HEK293 (cell line): ENCODE results near the gene CCDC195.

Source experiments
- CTCF ChIA-PET: fragments of 350-600 bp; formaldehyde crosslinking; extraction: SDS; loops from one replicate; lab custom pipeline; 2021; ENCODE audit warnings: antibody characterized with exemption; lab: Yijun Ruan, JAX
- POLR2A ChIA-PET: fragments of 300-600 bp; formaldehyde crosslinking; extraction: SDS; loops from one replicate; lab custom pipeline; 2020; ENCODE audit warnings: antibody characterized with exemption, inconsistent platforms; lab: Yijun Ruan, JAX
- H3K27ac ChIP-seq: fragments of 200-500 bp; sonication (Bioruptor generic); 2 replicates; pipeline ENCODE4 v1.5.1; 2014; ENCODE audit warnings: low read depth, low read length, control low read depth, inconsistent platforms; ENCODE audit errors: extremely low read depth
- H3K36me3 ChIP-seq, 2 experiments: fragments of 200-500 bp in 1 of 2; sonication (Bioruptor generic) in 1 of 2; 1 replicate in 1 of 2; 2 replicates in 1 of 2; pipeline ENCODE4 v1.5.1; 2014 to 2017; ENCODE audit warnings: inconsistent platforms in 2 of 2, low read length in 2 of 2; ENCODE audit not compliant: control insufficient read depth in 2 of 2, insufficient read depth in 1 of 2
- H3K4me1 ChIP-seq: fragments of 200-500 bp; sonication (Bioruptor generic); 2 replicates; pipeline ENCODE4 v1.5.1; 2014; ENCODE audit warnings: mild to moderate bottlenecking, low read length, inconsistent platforms; ENCODE audit not compliant: control insufficient read depth, insufficient read depth
- H3K4me3 ChIP-seq: 2 replicates; pipeline ENCODE4 v1.5.1; 2011; ENCODE audit warnings: low read depth, mild to moderate bottlenecking, control low read depth, low read length, moderate library complexity
- H3K9me3 ChIP-seq: fragments of 200-500 bp; sonication (Bioruptor generic); 2 replicates; pipeline ENCODE4 v1.5.1; 2014; ENCODE audit warnings: low read depth, low read length, inconsistent platforms; ENCODE audit not compliant: control insufficient read depth, insufficient read depth
- GLI2 ChIP-seq: fragments of 450-650 bp; formaldehyde crosslinking; IDR thresholded peaks from 2 replicates; pipeline ENCODE4; 2017; ENCODE audit warnings: missing biosample characterization, missing genetic modification characterization, low read depth, borderline replicate concordance
- HOXA7 ChIP-seq: sonication (generic); formaldehyde crosslinking; IDR thresholded peaks from 2 replicates; pipeline ENCODE4 v1.8.1; 2022; ENCODE audit warnings: missing genetic modification reagents, borderline replicate concordance
- KLF8 ChIP-seq: fragments of 450-650 bp; formaldehyde crosslinking; IDR thresholded peaks from 2 replicates; pipeline ENCODE4 v1.5.1; 2016; ENCODE audit warnings: missing biosample characterization, missing genetic modification characterization
- SCRT1 ChIP-seq: fragments of 450-650 bp; formaldehyde crosslinking; IDR thresholded peaks from 2 replicates; pipeline ENCODE4 v1.5.1; 2016; ENCODE audit warnings: missing biosample characterization, missing genetic modification characterization, borderline replicate concordance
- SCRT2 ChIP-seq: fragments of 450-650 bp; formaldehyde crosslinking; IDR thresholded peaks from 2 replicates; pipeline ENCODE4 v1.5.1; 2016; ENCODE audit warnings: missing biosample characterization, missing genetic modification characterization
- SETDB1 ChIP-seq: IDR thresholded peaks from one replicate; pipeline ENCODE4 v1.6.1; 2017; ENCODE audit warnings: mild to moderate bottlenecking, low read length, moderate library complexity, mixed read lengths; ENCODE audit not compliant: insufficient read length
- TRIM28 ChIP-seq: IDR thresholded peaks from 2 replicates; pipeline ENCODE4 v1.6.1; 2011; ENCODE audit warnings: low read length, control low read depth, borderline replicate concordance
- ZFP69B ChIP-seq: fragments of 450-650 bp; formaldehyde crosslinking; IDR thresholded peaks from 2 replicates; pipeline ENCODE4 v1.5.1; 2016; ENCODE audit warnings: missing biosample characterization, missing genetic modification characterization
- ZIC2 ChIP-seq: fragments of 450-650 bp; formaldehyde crosslinking; IDR thresholded peaks from 2 replicates; pipeline ENCODE4 v1.5.1; 2016; ENCODE audit warnings: missing biosample characterization, missing genetic modification characterization
- ZNF157 ChIP-seq: fragments of 450-650 bp; formaldehyde crosslinking; IDR thresholded peaks from 2 replicates; pipeline ENCODE4 v1.5.1; 2016; ENCODE audit warnings: missing biosample characterization, missing genetic modification characterization
- ZNF18 ChIP-seq: fragments of 450-650 bp; formaldehyde crosslinking; IDR thresholded peaks from 2 replicates; pipeline ENCODE4 v1.5.1; 2016; ENCODE audit warnings: missing biosample characterization, missing genetic modification characterization
- ZNF223 ChIP-seq: fragments of 450-650 bp; formaldehyde crosslinking; IDR thresholded peaks from 2 replicates; pipeline ENCODE4 v1.5.1; 2016; ENCODE audit warnings: missing biosample characterization, missing genetic modification characterization
- ZNF248 ChIP-seq: fragments of 450-650 bp; formaldehyde crosslinking; IDR thresholded peaks from 2 replicates; pipeline ENCODE4 v1.5.1; 2017; ENCODE audit warnings: missing biosample characterization, missing genetic modification characterization
- ZNF292 ChIP-seq: fragments of 450-650 bp; formaldehyde crosslinking; IDR thresholded peaks from 2 replicates; pipeline ENCODE4 v1.5.1; 2016; ENCODE audit warnings: low read depth, missing biosample characterization, missing genetic modification characterization, borderline replicate concordance
- ZNF366 ChIP-seq: fragments of 450-650 bp; formaldehyde crosslinking; conservative IDR thresholded peaks from 2 replicates; pipeline ENCODE4 v1.5.1; 2016; ENCODE audit warnings: missing biosample characterization, missing genetic modification characterization
- ZNF404 ChIP-seq: fragments of 450-650 bp; formaldehyde crosslinking; IDR thresholded peaks from 2 replicates; pipeline ENCODE4 v1.5.1; 2017; ENCODE audit warnings: missing biosample characterization, missing genetic modification characterization
- ZNF514 ChIP-seq: fragments of 450-650 bp; formaldehyde crosslinking; IDR thresholded peaks from 2 replicates; pipeline ENCODE4 v1.5.1; 2016; ENCODE audit warnings: missing biosample characterization, missing genetic modification characterization
- ZNF529 ChIP-seq: fragments of 450-650 bp; formaldehyde crosslinking; IDR thresholded peaks from 2 replicates; pipeline ENCODE4 v1.5.1; 2017; ENCODE audit warnings: missing genetic modification characterization, missing biosample characterization; ENCODE audit not compliant: insufficient replicate concordance
- ZNF544 ChIP-seq: fragments of 450-650 bp; formaldehyde crosslinking; IDR thresholded peaks from 2 replicates; pipeline ENCODE4 v1.5.0; 2017; ENCODE audit warnings: missing biosample characterization, missing genetic modification characterization
- ZNF580 ChIP-seq: fragments of 450-650 bp; formaldehyde crosslinking; IDR thresholded peaks from 2 replicates; pipeline ENCODE4 v1.5.1; 2016; ENCODE audit warnings: missing biosample characterization, missing genetic modification characterization
- ZNF585B ChIP-seq: fragments of 450-650 bp; formaldehyde crosslinking; IDR thresholded peaks from 2 replicates; pipeline ENCODE4 v1.5.1; 2016; ENCODE audit warnings: missing biosample characterization, missing genetic modification characterization
- ZNF629 ChIP-seq: fragments of 450-650 bp; formaldehyde crosslinking; IDR thresholded peaks from 2 replicates; pipeline ENCODE4 v1.5.1; 2017; ENCODE audit warnings: missing biosample characterization, missing genetic modification characterization
- ZNF664 ChIP-seq: fragments of 450-650 bp; formaldehyde crosslinking; IDR thresholded peaks from 2 replicates; pipeline ENCODE4 v1.5.1; 2016; ENCODE audit warnings: missing biosample characterization, missing genetic modification characterization
- ZNF792 ChIP-seq: fragments of 450-650 bp; formaldehyde crosslinking; IDR thresholded peaks from 2 replicates; pipeline ENCODE4 v1.5.1; 2016; ENCODE audit warnings: missing biosample characterization, missing genetic modification characterization
- ZNF837 ChIP-seq: fragments of 450-650 bp; formaldehyde crosslinking; IDR thresholded peaks from 2 replicates; pipeline ENCODE4 v1.5.1; 2016; ENCODE audit warnings: missing biosample characterization, missing genetic modification characterization
- TF ChIP-seq, protein P1 (sequence below): fragments of 450-650 bp; formaldehyde crosslinking; IDR thresholded peaks from 2 replicates; pipeline ENCODE4 v1.5.1; 2017; ENCODE audit warnings: missing biosample characterization, missing genetic modification characterization

Gene CCDC195

DNA sequence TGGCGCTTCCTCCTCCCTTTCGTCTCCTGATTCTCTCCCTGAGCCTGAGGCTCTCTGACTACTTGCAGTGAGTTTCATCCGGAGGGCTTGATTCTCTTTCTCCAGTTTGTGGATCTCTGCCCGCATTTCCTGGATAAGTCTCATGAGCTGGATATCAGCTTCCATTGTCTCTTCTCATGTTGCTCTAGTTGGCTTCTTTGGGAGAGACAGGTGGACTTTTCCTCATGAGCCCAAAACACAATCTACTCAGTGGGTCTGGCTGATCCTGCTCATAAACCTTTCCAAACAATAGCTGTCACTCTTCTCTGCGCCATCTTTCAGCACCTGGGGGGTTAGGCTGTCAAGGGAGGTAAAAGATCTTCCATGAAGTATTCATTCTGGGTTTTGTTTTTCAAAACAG is at the start of gene CCDC195:
CCDC195 (minus strand) TSS at position 165 of the 400 bp plus-strand sequence; CDS start at position 165, 0 bp downstream.
- Histone ChIP-seq H3K27ac (no peak within 1 kb of the TSS), H3K36me3 (no peaks in the 10 kb centered on the region), H3K9me3 (no peaks in the 10 kb centered on the region), H3K4me1 (no peaks in the 10 kb centered on the region), H3K4me3 (no peak within 1 kb of the TSS)
- CTCF ChIA-PET, result no interaction called here
- TF ChIP-seq SCRT2 (tag by site-specific recombination) (no peak), ZNF580 (tag by site-specific recombination) (no peak), ZIC2 (tag by site-specific recombination) (no peak), SCRT1 (tag by site-specific recombination) (no peak), HOXA7 (CRISPR knock-in tag) (no peak), ZNF514 (tag by site-specific recombination) (no peak), GLI2 (tag by site-specific recombination) (no peak)
- POLR2A ChIA-PET, result no interaction called here

DNA sequence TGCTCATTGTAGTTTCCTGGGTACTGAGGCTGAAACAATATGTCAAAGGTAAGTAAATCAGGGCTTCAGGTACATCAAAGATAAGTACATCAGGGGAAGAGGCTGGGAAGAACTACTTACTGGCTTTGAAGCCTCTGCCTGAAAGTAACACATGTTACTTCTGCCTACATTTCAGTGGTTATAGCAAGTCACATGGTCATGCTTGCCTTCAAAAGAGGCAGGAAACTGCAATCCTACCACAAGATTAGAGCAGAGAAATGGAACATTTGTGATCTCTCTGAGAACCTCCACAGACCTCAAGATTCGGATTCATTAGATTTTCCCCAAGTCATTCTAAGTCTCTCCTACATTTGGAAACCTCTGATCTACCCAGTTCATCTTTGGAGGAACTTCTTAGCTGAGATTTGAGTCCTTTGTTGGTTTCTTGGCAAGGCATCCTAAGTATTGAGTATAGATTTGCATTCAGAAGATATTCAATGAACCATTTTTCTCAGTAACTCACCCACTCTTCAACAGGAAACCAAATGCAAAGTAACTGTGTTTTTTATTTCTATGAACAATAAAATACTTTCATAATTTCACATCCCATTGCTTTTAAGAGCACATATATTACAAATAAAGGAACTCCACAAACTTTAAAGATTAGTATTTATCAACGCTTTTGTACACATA is 48.5 kb upstream of the CCDC195 start:
- Histone ChIP-seq H3K36me3 (no peaks in the 10 kb centered on the region), H3K9me3 (no peaks in the 10 kb centered on the region), H3K4me3 (no peak overlapping the region), H3K4me1 (no peaks in the 10 kb centered on the region), H3K27ac (no peak overlapping the region)
- CTCF ChIA-PET, result no interaction called here
- TF ChIP-seq ZNF292 (tag by site-specific recombination) (no peak), ZFP69B (no peak)
- POLR2A ChIA-PET, result no interaction called here

DNA sequence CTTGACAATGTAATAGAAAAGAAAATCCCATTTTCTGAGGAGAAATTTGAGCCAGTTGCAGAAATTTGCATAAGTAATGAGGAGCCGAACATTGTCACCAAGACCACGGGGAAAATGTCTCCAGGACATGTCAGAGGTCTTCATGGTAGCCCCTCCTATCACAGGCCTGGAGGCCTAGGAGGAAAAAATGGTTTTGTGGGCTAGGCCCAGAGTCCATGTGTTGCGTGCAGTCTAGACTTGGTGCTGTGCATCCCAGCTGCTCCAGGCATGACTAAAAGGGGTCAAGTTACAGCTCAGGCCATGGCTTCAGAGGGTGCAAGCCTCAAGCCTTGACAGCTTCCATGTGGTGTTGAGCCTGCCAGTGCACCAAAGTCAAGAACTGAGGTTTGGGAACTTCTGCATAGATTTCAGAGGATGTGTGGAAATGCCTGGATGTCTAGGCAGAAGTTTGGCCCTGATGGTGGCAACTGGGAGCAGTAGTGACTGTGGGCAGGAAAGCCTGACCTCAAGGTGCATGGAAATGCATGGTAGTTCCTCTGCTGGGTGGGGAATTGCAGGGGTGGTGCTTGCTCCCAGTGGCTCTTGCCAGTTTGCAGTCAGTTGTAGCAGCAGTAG is 41.9 kb upstream of the CCDC195 start:
- H3K36me3 ChIP-seq, result no peaks in the 10 kb centered on the region
- POLR2A ChIA-PET, result no interaction called here

DNA sequence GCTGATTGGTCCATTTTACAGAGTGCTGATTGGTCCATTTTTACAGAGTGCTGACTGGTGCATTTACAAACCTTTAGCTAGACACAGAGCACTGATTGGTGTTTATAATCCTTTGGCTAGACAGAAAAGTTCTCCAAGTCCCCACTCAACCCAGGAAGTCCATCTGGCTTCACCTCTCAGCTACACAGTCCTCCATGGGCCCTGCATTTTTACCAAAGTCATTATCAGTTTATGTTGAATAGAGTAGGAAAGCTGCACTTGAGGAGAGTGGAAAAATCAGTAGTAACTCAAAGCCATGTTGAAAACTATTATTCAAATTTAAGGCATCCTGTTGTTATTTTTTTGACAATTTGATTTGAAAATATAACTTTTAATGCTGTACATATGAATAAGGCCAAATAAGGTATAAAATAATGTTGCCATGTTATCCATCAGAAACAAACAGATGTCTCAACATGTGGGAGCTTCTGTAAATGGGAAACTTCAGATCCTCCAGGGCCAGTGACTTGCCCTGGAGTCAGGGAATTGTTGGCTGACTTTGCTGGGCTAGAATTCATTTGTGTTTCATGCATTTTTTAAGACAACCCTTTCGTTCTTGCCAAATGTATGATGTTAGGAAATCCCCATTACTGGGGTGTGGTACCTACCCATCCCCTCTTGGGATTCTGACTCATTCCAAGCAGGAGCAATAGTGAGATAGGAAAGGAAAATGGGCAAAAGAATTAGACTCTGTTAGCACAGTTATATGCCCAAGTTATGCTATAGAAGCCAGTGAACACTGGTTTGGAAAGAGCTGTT is 37.8 kb upstream of the CCDC195 start:
- Histone ChIP-seq H3K9me3 (no peaks in the 10 kb centered on the region), H3K4me1 (no peaks in the 10 kb centered on the region), H3K4me3 (no peak overlapping the region), H3K27ac (no peak overlapping the region), H3K36me3 (no peaks in the 10 kb centered on the region)
- ChIA-PET CTCF (interaction anchor here (0.6 to 0.9 kb wide), 3 partner anchors 228 to 469 kb away, joined by 3 to 5 read pairs (median 3); no protein-coding TSS in a partner anchor), POLR2A (no interaction called here)
- no peak for TF ChIP-seq ZNF157 (tag by site-specific recombination)
- TF ChIP-seq ZNF544 (tag by site-specific recombination), result no peak
- TF ChIP-seq ZNF664 (tag by site-specific recombination), result no peak
- TF ChIP-seq ZNF223 (tag by site-specific recombination), result no peak
- TF ChIP-seq KLF8, result no peak
- TF ChIP-seq ZNF248 (tag by site-specific recombination), result no peak
- TF ChIP-seq ZNF366 (tag by site-specific recombination), result no peak
- TF ChIP-seq ZNF629 (tag by site-specific recombination), result no peak
- TF ChIP-seq ZNF404 (tag by site-specific recombination), result no peak
- no peak for TF ChIP-seq ZNF837 (tag by site-specific recombination)
- TF ChIP-seq ZNF18 (tag by site-specific recombination), result no peak
- TF ChIP-seq ZNF792 (tag by site-specific recombination), result no peak

More for the DNA sequence above, 41.9 kb upstream of the CCDC195 start:
- TF ChIP-seq ZNF585B (tag by site-specific recombination), result peak; percentile 98
- peak; percentile 99 for TF ChIP-seq TRIM28
- no peak for TF ChIP-seq ZNF529 (tag by site-specific recombination)
- peak; percentile 95 for TF ChIP-seq SETDB1
- TF ChIP-seq, protein P1, sequence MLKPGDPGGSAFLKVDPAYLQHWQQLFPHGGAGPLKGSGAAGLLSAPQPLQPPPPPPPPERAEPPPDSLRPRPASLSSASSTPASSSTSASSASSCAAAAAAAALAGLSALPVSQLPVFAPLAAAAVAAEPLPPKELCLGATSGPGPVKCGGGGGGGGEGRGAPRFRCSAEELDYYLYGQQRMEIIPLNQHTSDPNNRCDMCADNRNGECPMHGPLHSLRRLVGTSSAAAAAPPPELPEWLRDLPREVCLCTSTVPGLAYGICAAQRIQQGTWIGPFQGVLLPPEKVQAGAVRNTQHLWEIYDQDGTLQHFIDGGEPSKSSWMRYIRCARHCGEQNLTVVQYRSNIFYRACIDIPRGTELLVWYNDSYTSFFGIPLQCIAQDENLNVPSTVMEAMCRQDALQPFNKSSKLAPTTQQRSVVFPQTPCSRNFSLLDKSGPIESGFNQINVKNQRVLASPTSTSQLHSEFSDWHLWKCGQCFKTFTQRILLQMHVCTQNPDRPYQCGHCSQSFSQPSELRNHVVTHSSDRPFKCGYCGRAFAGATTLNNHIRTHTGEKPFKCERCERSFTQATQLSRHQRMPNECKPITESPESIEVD (tag by site-specific recombination), result no peak
- no peak overlapping the region for H3K27ac ChIP-seq
- no peak overlapping the region for H3K4me3 ChIP-seq
- CTCF ChIA-PET, result interaction anchor here (0.6 kb wide), 1 partner anchor 61 kb away, joined by 3 read pairs; no protein-coding TSS in a partner anchor
- no peaks in the 10 kb centered on the region for H3K4me1 ChIP-seq
- no peaks in the 10 kb centered on the region for H3K9me3 ChIP-seq
